ENCODE measurements around the gene IGFL1. TPM values are rescaled to one million over a fixed set of nuclear protein-coding genes. Genes with fewer than 3 reads are reported as not detected.

IGFL1 gene
- total and polyA plus RNA-seq, 12 donors, result not detected

DNA sequence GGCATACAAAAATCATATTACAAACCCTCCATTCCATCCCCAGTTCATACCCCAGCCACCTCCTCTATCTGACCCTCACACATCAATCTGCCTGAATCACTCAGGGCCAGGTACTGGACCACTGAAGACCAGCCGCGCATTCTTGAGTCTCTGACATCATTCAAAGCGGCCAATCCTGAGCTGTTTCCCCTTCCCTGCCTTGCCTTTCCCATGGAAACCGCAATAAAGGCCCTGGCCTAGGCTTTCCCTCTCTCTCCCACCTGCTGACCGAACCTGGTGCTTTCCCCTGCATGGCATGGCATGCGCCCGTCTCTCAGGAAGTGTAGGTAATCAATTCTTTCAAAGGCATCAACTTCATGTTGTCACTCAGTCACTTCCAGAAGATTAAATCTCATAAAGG, 49.6 kb downstream of the IGFL1 start:
- 76 to 83% (median 79%) methylated on average over 7 of the region's 7 CpGs for WGBS, 4 donors
- no peak overlapping the region for H3K4me3 ChIP-seq
- H3K36me3 ChIP-seq (replicated peaks in 1 of 2), result no peaks in the 10 kb centered on the region
- no peaks in the 10 kb centered on the region for H3K27me3 ChIP-seq
- no peak for DNase-seq
- intact Hi-C loops (cut with DNase I), result no loop called here
- H3K27ac ChIP-seq, result no peak overlapping the region
- no peak for TF ChIP-seq POLR2A (IDR thresholded peaks at IDR 0.05)
- TF ChIP-seq, protein P1, sequence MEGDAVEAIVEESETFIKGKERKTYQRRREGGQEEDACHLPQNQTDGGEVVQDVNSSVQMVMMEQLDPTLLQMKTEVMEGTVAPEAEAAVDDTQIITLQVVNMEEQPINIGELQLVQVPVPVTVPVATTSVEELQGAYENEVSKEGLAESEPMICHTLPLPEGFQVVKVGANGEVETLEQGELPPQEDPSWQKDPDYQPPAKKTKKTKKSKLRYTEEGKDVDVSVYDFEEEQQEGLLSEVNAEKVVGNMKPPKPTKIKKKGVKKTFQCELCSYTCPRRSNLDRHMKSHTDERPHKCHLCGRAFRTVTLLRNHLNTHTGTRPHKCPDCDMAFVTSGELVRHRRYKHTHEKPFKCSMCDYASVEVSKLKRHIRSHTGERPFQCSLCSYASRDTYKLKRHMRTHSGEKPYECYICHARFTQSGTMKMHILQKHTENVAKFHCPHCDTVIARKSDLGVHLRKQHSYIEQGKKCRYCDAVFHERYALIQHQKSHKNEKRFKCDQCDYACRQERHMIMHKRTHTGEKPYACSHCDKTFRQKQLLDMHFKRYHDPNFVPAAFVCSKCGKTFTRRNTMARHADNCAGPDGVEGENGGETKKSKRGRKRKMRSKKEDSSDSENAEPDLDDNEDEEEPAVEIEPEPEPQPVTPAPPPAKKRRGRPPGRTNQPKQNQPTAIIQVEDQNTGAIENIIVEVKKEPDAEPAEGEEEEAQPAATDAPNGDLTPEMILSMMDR (IDR thresholded peaks at IDR 0.05), result no peak
- no peaks in the 10 kb centered on the region for H3K9me3 ChIP-seq (replicated peaks in 1 of 3)
- no peaks in the 10 kb centered on the region for H3K4me1 ChIP-seq (replicated peaks in 1 of 2)

Other genes starting within 250 kb of the IGFL1 start
- gene CCDC61, start 234.3 kb upstream of the IGFL1 start, total RNA-seq, result 10 to 100 TPM in 6 of 9 donors, 1 to 10 TPM in 3; 3.3 to 29.6 (median 14.0) TPM
- 10 to 100 TPM in 2 of 3 donors, 1 to 10 TPM in 1; 2.8 to 45.9 (median 24.3) TPM for gene CCDC61, start 234.3 kb upstream of the IGFL1 start, polyA plus RNA-seq
- under 1 TPM in 1 of 9 donors, not detected in 8; 0.17 TPM for gene PGLYRP1, start 206.7 kb upstream of the IGFL1 start, total RNA-seq
- gene PGLYRP1, start 206.7 kb upstream of the IGFL1 start, polyA plus RNA-seq, result under 1 TPM in 1 of 3 donors, not detected in 2; 0.17 TPM
- gene IGFL4, start 188.7 kb upstream of the IGFL1 start, total RNA-seq, result under 1 TPM in 3 of 9 donors, not detected in 6; 0.11 to 0.44 (median 0.34) TPM
- gene IGFL4, start 188.7 kb upstream of the IGFL1 start, polyA plus RNA-seq, result 1 to 10 TPM in 1 of 3 donors, under 1 TPM in 2; 0.20 to 1.7 (median 0.24) TPM
- not detected for gene IGFL3, start 105.1 kb upstream of the IGFL1 start, total RNA-seq
- gene IGFL3, start 105.1 kb upstream of the IGFL1 start, polyA plus RNA-seq, result not detected
- gene IGFL2, start 81.5 kb upstream of the IGFL1 start, total RNA-seq, result under 1 TPM in 1 of 9 donors, not detected in 8; 0.11 TPM
- not detected for gene IGFL2, start 81.5 kb upstream of the IGFL1 start, polyA plus RNA-seq
- gene HIF3A, start 67.3 kb downstream of the IGFL1 start, total RNA-seq, result 10 to 100 TPM in 8 of 9 donors, 1 to 10 TPM in 1; 4.4 to 67.0 (median 29.5) TPM
- gene HIF3A, start 67.3 kb downstream of the IGFL1 start, polyA plus RNA-seq, result 10 to 100 TPM in 2 of 3 donors, 1 to 10 TPM in 1; 2.7 to 69.0 (median 17.2) TPM
- 10 to 100 TPM; 56.3 to 97.6 (median 75.1) TPM for gene PPP5C, start 117.3 kb downstream of the IGFL1 start, total RNA-seq
- 100 to 1,000 TPM in 1 of 3 donors, 10 to 100 TPM in 2; 42.3 to 135 (median 75.4) TPM for gene PPP5C, start 117.3 kb downstream of the IGFL1 start, polyA plus RNA-seq
- gene CCDC8, start 183.8 kb downstream of the IGFL1 start, total RNA-seq, result 10 to 100 TPM; 24.1 to 74.0 (median 35.2) TPM
- 10 to 100 TPM in 2 of 3 donors, 1 to 10 TPM in 1; 6.3 to 20.5 (median 18.8) TPM for gene CCDC8, start 183.8 kb downstream of the IGFL1 start, polyA plus RNA-seq
- 1 to 10 TPM; 1.5 to 4.4 (median 2.0) TPM for gene PNMA8C, start 199.2 kb downstream of the IGFL1 start, total RNA-seq
- gene PNMA8C, start 199.2 kb downstream of the IGFL1 start, polyA plus RNA-seq, result 1 to 10 TPM in 2 of 3 donors, under 1 TPM in 1; 0.47 to 2.4 (median 1.4) TPM
- gene PNMA8A, start 241.8 kb downstream of the IGFL1 start, total RNA-seq, result 10 to 100 TPM; 29.7 to 64.6 (median 46.5) TPM
- gene PNMA8A, start 241.8 kb downstream of the IGFL1 start, polyA plus RNA-seq, result 10 to 100 TPM in 2 of 3 donors, 1 to 10 TPM in 1; 7.6 to 61.7 (median 14.2) TPM